ENCODE data around the gene RNF31. TPM values are rescaled to one million over a fixed set of nuclear protein-coding genes. Genes with fewer than 3 reads are reported as not detected.

The RNF31 gene
- total and polyA plus RNA-seq, 2 of the 13 experiments (the other 11 are each of a cell fraction or from before 2014, with no cell fraction given) = 48.2 to 86.8 TPM

GRCh38 chr14:24188251-24189058 is 41.2 kb downstream of the RNF31 start, which contains the start of gene IPO4 (continued):
- TF ChIP-seq ZBTB40 (IDR thresholded peaks at IDR 0.05) = peak; percentile 99
- TF ChIP-seq ZBTB40 (CRISPR knock-in tag; IDR thresholded peaks at IDR 0.05) = peak; percentile 96
- TF ChIP-seq PRMT3 (CRISPR knock-in tag; IDR thresholded peaks at IDR 0.05; ENCODE audit: borderline replicate concordance, low read depth) = no peak
- peak; percentile 99 for TF ChIP-seq ZFP90 (CRISPR knock-in tag; IDR thresholded peaks at IDR 0.05; ENCODE audit: borderline replicate concordance)
- TF ChIP-seq ZSCAN9 (CRISPR knock-in tag; IDR thresholded peaks at IDR 0.05; ENCODE audit: borderline replicate concordance) = peak; percentile 95
- TF ChIP-seq POLR2AphosphoS5 (IDR thresholded peaks at IDR 0.05; ENCODE audit: low read depth, low read length) = peak; percentile 97
- no peak for TF ChIP-seq CCDC6 (CRISPR knock-in tag; IDR thresholded peaks at IDR 0.05)
- TF ChIP-seq CSRNP2 (CRISPR knock-in tag; conservative IDR thresholded peaks at IDR 0.05; ENCODE audit: low read depth) = no peak
- TF ChIP-seq PPARG (CRISPR knock-in tag; conservative IDR thresholded peaks at IDR 0.05) = peak; percentile 91
- TF ChIP-seq SKI (IDR thresholded peaks at IDR 0.05; ENCODE audit: partially characterized antibody) = peak; percentile 82
- no peak for TF ChIP-seq MBNL3 (CRISPR knock-in tag; conservative IDR thresholded peaks at IDR 0.05)
- TF ChIP-seq RBAK (CRISPR knock-in tag; IDR thresholded peaks at IDR 0.05) = no peak
- no peak; the same call in none of the 2 replicates for TF ChIP-seq RERE (CRISPR knock-in tag; IDR thresholded peaks at IDR 0.05; ENCODE audit: low read depth)

All from HepG2 (cell line).